Nephron (organoid): ENCODE data around the gene CCDC77.

Experiments used
- H3K27ac Mint-ChIP-seq, 3 experiments: 2 replicates each; pipeline ENCODE4 v1.8.0; 2020; ENCODE audit warnings: mixed read lengths in 3 of 3, mild to moderate bottlenecking in 2 of 3, moderate library complexity in 1 of 3
- H3K27me3 Mint-ChIP-seq: 2 replicates; pipeline ENCODE4 v1.8.0; 2021; ENCODE audit warnings: low read depth, mild to moderate bottlenecking, moderate library complexity, mixed read lengths
- H3K36me3 Mint-ChIP-seq: 2 replicates; pipeline ENCODE4 v1.8.0; 2020; ENCODE audit warnings: low read depth, mixed read lengths
- H3K4me1 Mint-ChIP-seq: 2 replicates; pipeline ENCODE4 v1.8.0; 2020; ENCODE audit warnings: mixed read lengths
- H3K4me3 Mint-ChIP-seq, 3 experiments: 2 replicates each; pipeline ENCODE4 v1.8.0; 2020; ENCODE audit warnings: mild to moderate bottlenecking in 3 of 3, mixed read lengths in 3 of 3, moderate library complexity in 2 of 3
- H3K9me3 Mint-ChIP-seq: 2 replicates; pipeline ENCODE4 v1.8.0; 2020; ENCODE audit warnings: mixed read lengths
- CTCF ChIP-seq, 3 experiments: fragments of 200-600 bp; sonication (generic); IDR thresholded peaks; one replicate each; pipeline ENCODE4 v1.5.0; 2021; ENCODE audit warnings: antibody characterized with exemption in 3 of 3; ENCODE audit not compliant: unreplicated experiment in 3 of 3

Gene CCDC77

GRCh38 chr12:386651-387050, 14.8 kb upstream of the CCDC77 start:
- no peak overlapping the region for H3K27ac Mint-ChIP-seq
- H3K4me1 Mint-ChIP-seq: peaks cover 24% of the 10 kb centered on the region
- H3K4me3 Mint-ChIP-seq: peak overlapping the region; percentile 92 to 99 (median 96)
- no peaks in the 10 kb centered on the region for H3K27me3 Mint-ChIP-seq
- no peak for TF ChIP-seq CTCF (IDR thresholded peaks at IDR 0.05; ENCODE audit: unreplicated experiment in 3 of 3)
- H3K36me3 Mint-ChIP-seq: peaks cover 30% of the 10 kb centered on the region
- no peaks in the 10 kb centered on the region for H3K9me3 Mint-ChIP-seq

GRCh38 chr12:388012-388411, 13.4 kb upstream of the CCDC77 start:
- H3K27me3 Mint-ChIP-seq: no peaks in the 10 kb centered on the region
- H3K9me3 Mint-ChIP-seq: no peaks in the 10 kb centered on the region

GRCh38 chr12:388541-389141, 12.8 kb upstream of the CCDC77 start:
- no peak for TF ChIP-seq CTCF (IDR thresholded peaks at IDR 0.05; ENCODE audit: unreplicated experiment in 3 of 3)
- peaks cover 19% of the 10 kb centered on the region for H3K36me3 Mint-ChIP-seq
- peak overlapping the region; percentile 97 to 99 (median 98) for H3K27ac Mint-ChIP-seq
- peaks cover 24% of the 10 kb centered on the region for H3K4me1 Mint-ChIP-seq
- peak overlapping the region; percentile 92 to 99 (median 96) for H3K4me3 Mint-ChIP-seq
- H3K27me3 Mint-ChIP-seq: no peaks in the 10 kb centered on the region
- H3K9me3 Mint-ChIP-seq: no peaks in the 10 kb centered on the region

More at GRCh38 chr12:388012-388411, 13.4 kb upstream of the CCDC77 start:
- peaks cover 24% of the 10 kb centered on the region for H3K4me1 Mint-ChIP-seq
- peak overlapping the region; percentile 97 to 99 (median 98) for H3K27ac Mint-ChIP-seq
- H3K4me3 Mint-ChIP-seq: peak overlapping the region; percentile 92 to 99 (median 96)
- TF ChIP-seq CTCF (IDR thresholded peaks at IDR 0.05; ENCODE audit: unreplicated experiment in 3 of 3): no peak
- peaks cover 25% of the 10 kb centered on the region for H3K36me3 Mint-ChIP-seq

GRCh38 chr12:389142-390096, 12.0 kb upstream of the CCDC77 start, which contains the start of gene KDM5A:
Gene KDM5A (minus strand): TSS chr12:389320. CDS start chr12:389091, 229 bp downstream.
- Mint-ChIP-seq H3K27ac (peak within 1 kb of the TSS; percentile 97 to 99 (median 98)), H3K9me3 (no peaks in the 10 kb centered on the region)
- TF ChIP-seq CTCF (IDR thresholded peaks at IDR 0.05; ENCODE audit: unreplicated experiment in 3 of 3): no peak

GRCh38 chr12:400828-401227, 616 bp upstream of the CCDC77 start:
- no peak overlapping the region for H3K27ac Mint-ChIP-seq
- peaks cover 4% of the 10 kb centered on the region for H3K36me3 Mint-ChIP-seq

More at GRCh38 chr12:389142-390096, 12.0 kb upstream of the CCDC77 start, which contains the start of gene KDM5A:
- Mint-ChIP-seq H3K4me3 (peak within 1 kb of the TSS; percentile 92 to 99 (median 96)), H3K27me3 (no peaks in the 10 kb centered on the region), H3K4me1 (peaks cover 24% of the 10 kb centered on the region), H3K36me3 (peaks cover 12% of the 10 kb centered on the region)

More at GRCh38 chr12:400828-401227, 616 bp upstream of the CCDC77 start:
- TF ChIP-seq CTCF (IDR thresholded peaks at IDR 0.05; ENCODE audit: unreplicated experiment in 3 of 3): no peak
- no peaks in the 10 kb centered on the region for H3K27me3 Mint-ChIP-seq
- no peaks in the 10 kb centered on the region for H3K4me1 Mint-ChIP-seq
- H3K9me3 Mint-ChIP-seq: no peaks in the 10 kb centered on the region
- H3K4me3 Mint-ChIP-seq: no peak overlapping the region
